ENCODE results near the gene MRPL3. TPM values are rescaled to one million over a fixed set of nuclear protein-coding genes. Genes with fewer than 3 reads are reported as not detected.

The MRPL3 gene
- total RNA-seq (2022; extraction: Qiagen RNA extraction; ENCODE audit: low read depth): 88.4 to 104 TPM (median 92.9 TPM) in 5 replicates

GRCh38 chr3:131502530-131503319, at the start of gene MRPL3:
Gene MRPL3 (minus strand): TSS chr3:131502971. CDS start chr3:131502821, 150 bp downstream.

Other genes starting within 250 kb of the MRPL3 start
- 5.8 to 7.4 TPM (median 7.2 TPM) in 5 replicates for gene NUDT16, start 121.2 kb downstream of the MRPL3 start, total RNA-seq (2022; extraction: Qiagen RNA extraction; ENCODE audit: low read depth)